HTR-8/SVneo (cell line): ENCODE data around the gene CNTN5.

ENCODE experiments used
- DNase-seq: peaks from one replicate; pipeline ENCODE4 v3.0.0; 2011; ENCODE audit warnings: low spot score, mixed read lengths; ENCODE audit not compliant: insufficient read length
- FAIRE-seq: peaks from 2 replicates; lab custom pipeline; 2011; peaks lifted over from hg19 to GRCh38; lab: Jason Lieb, UNC

CNTN5 gene

DNA sequence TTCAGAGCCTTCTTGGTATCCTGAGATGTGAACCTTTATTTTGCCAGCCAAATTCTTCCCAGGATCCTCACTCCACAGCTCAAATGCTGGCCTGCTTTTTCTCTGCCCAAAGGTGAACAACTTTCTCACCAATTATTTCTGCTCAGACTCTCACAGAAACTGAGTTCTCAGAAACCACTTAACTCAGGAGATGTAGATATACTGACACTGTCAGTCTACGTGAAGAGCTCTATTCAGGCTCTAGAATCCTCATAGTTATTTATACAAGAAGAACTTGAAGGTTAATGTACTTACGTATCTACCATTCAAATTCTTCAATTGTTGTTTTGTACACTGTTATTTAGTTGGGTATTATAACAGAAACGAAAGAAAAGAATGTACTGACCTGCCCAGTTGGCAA lies 666.1 kb downstream of the CNTN5 start:
- DNase-seq, result no peak
- no peak for FAIRE-seq

DNA sequence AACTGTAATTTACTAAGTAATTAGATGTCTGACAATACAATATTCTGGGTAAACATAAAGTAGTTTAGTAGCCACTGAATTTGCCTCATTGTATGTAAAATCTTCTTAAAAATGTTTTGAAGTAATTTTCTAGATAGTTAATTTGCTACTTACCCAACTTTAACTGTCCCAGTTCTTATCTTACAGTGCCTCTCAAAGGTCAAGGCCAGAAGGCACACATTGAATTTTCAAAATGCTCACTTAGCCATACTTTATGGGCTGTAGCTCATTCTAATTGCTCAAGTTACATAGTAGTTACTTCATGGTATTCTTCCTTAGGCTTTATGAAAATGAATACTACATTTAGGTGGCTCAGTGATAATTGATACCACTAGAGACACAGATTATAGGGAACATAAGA lies 666.6 kb downstream of the CNTN5 start:
- DNase-seq, result peak; percentile 7
- FAIRE-seq, result no peak

DNA sequence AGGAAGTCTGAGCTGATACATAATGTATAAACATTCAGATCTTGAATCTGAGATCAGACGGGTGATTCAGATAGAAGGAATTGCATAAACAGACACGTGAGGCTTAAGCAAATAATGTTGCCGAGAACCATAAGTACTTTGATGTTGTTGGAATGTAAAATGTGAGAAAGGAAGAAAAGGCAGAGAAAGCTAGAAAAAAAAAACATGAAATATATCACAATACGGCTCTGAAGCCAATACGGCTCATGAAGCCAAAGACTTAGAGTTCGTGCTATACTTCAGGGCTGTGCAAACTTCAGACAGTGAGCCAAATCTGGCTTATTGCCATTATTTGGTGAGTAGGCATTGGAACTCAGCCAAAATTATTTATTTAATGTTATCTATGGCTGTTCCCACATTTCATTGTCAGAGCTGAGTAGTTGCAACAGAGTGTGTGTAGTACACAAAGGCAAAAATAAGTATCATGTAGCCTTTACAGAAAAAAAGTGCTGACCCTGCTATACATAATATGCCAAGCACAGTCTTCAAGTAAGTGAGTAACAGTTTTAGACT lies 673.3 kb downstream of the CNTN5 start:
- peak; percentile 37 for DNase-seq
- peak; percentile 23 for FAIRE-seq

DNA sequence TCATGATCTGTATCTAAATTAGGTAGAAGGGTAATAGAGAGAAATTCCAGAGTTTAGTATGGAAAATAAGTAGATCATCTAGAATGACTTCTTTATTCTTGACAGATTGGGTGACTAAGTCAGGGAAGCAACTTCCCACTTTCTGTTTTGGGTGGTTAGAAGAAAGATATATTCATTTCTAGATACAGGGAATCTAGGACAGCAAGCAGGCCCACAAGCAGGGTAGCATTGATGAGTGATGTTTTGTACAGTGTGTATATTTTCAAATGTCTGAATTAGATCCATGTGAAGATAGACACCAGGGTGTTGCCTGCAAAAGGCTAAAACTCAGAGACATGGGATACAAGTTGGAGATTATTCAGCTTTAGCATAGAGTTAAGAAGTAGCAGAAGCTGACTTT lies 674.4 kb downstream of the CNTN5 start:
- FAIRE-seq, result no peak
- DNase-seq, result no peak

DNA sequence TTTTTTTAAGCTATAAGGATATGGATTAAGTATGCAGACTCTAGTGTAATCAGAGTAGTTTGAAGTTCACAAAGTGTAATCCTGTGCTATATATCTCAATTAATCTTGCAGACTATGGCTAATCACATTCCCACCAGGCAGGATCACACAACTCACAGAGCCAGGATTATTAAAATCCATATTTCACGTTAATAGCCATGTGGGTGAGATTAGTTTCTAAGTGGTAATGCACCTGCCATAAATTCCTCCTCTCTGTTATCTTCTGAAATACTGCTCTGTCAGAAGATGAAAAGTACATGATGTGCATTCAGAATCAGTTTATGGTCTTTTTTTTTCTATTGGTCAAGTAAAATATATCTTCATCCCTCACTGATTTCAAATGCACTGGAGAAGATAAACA lies 686.1 kb downstream of the CNTN5 start:
- DNase-seq (no peak), FAIRE-seq (no peak)

DNA sequence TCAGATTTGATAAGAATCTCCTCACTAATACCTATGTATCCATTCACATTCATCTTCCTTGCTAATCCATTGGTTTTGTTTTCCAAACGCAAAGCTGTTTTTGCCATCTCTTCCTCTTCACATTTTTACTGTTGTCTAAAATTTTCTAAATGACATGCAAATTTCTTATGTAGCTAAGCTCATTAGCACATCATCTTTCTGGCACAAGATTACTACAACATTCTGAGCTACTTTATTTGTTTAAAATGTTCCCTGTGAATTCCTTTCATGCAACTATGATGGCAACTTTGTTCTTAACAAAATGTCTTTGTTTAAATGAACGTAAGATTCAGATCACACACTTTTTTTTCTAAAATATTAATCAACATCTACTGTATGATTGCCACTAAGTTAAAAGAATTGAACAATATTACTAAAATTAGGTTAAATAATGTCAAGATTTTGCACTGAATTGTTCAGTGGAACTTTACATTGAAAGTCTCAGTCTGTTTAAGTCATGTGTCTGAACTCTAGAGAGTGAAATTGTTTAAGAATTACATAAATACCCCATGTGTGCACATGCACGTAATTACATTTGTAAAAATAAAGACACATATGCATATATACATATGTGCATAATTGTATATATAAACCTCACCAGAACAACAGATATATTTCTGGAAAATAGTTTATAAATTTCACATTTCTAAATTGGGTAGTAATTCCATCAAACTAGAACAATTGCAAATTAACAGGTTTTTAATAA lies 688.4 kb downstream of the CNTN5 start:
- FAIRE-seq (no peak), DNase-seq (no peak)

DNA sequence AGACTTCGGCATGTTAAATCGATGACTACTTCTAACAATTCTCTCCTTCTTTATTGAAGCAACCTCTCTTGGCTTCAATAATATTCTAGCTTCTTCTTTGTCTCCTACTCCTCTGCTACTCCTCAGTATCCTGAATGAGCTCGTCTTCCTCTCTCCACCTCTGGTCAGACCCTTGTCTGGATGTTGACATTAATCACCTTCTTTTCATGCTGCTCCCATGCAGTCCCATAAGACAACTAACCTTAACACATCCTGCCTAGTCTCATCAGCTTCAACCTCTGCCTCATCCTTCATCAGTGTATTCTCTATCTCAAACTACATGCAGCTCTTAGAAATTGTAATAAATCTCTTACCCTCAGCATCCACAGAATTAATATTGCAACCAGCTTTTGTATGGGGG lies 695.6 kb downstream of the CNTN5 start:
- FAIRE-seq, result no peak
- DNase-seq, result no peak

DNA sequence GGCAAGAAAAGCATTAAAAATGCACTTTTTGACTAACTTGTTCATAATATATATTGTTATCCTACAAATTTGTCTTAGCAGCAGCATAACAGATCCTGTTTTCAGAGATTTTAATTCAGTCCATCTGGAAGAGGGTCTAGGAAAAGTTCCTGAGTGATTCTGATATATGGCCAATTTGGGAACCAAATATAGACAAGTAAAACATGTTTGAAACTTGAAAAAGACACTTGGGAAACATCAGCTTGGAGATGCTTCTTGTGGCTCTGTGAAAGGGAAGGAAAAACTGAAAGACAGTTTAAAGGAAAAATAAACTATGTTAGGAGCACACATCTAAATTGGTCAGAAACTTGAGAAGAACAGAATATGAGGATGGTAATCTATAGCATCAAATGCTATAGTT lies 697.5 kb downstream of the CNTN5 start:
- FAIRE-seq, result no peak

DNA sequence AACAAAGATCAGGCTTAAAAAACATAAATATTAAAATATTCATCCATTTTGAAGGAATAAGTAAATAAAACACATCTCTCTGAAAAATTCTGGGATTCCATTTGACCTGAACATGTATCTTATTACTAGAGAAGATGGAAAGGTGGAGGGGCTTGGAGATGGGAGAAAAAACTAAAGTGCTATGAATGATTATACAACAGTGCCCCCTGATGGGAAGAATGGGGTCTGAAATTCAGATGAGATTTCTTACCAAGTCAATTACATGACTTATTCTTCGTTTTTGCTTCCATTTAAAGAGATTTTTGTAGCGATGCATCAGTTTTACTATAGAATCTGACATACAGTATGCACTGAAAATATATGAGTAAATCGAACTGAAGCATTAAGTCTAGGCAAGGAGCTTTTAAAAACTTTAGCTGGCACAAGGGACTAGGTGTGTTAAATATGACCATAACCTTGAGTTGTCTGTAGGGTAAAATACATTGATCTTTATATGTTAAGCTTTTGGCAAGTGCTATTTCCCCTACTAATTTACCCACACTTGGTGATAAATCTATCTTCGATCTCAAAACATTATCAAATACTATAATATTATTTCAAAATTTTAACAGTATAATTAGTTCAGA lies 718.8 kb downstream of the CNTN5 start:
- FAIRE-seq (no peak), DNase-seq (peak; percentile 37)

More for the DNA sequence above, 697.5 kb downstream of the CNTN5 start:
- DNase-seq, result no peak

DNA sequence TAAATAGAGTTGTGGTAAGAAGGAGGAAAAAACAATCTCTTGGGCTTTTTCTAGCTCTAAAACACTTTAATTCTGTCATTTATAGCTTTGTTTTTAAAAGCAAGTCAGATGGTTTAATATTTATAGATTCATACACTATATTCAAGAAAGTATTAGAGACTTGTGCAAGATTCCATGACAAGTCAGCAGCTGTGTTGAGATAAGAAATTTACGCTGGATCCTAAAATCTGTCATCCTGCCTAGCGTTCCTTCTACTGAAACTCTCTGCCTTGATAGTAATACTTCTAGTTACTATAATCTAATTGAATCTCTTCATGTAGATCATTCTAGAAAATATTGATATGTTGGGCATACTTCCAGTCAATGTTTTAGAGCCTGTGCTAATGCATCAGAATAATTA lies 721.8 kb downstream of the CNTN5 start:
- FAIRE-seq (no peak), DNase-seq (no peak)

DNA sequence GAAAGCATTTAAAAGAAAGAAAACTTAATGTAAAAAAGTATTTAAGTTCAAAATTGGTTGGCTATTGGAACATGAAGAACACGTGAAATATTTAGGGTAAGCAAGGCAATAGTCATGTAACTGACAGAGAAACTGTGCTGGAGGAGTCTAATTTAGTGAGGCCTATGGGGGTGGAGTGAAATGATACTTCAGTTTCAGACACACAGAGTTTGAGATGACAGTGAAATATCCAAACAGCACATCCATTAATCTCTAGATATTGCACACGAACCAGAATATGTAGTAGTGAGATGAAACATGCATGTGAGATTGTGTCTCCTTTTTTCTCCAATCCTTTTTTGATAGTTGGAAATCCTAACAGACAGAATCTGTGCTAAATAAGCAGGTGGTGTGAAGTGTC lies 739.0 kb downstream of the CNTN5 start:
- DNase-seq, result no peak
- FAIRE-seq, result no peak

DNA sequence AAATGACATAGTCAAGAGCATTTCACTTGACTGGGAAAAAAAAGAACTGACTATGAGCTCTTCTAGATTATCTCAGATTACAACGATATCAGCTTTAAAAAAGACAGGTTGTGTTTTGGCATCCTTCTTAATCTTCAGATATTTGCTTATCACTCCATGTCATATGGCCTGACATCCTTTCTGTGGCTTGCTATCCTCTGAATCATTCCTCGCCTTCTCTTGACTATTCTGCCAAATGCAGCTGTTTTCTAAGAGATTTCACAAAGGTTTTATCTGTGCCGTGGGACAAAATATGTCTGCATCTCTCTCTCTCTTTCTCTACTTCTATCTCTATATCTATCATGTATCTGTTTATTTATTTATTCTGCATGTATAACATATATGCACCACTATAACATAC lies 746.1 kb downstream of the CNTN5 start:
- DNase-seq (no peak), FAIRE-seq (no peak)

DNA sequence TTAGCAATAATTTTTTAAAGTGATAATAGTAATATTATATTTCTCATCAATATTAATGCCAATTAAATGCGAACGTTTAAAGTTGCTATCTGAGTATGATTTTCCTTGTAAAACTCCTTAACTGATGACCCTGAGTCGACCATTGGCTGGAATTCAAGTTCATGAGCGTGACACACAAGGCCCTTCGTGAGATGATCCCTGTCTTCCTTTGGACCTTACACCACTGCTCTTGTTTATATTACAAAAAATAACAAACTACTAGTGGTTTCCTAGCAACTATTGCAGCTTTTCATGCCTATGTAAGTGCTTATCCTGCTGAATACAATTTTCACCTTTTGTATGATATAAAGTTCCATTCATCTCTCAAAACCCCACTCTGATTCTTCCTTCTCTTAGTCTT lies 752.9 kb downstream of the CNTN5 start:
- FAIRE-seq (no peak), DNase-seq (peak; percentile 7)

DNA sequence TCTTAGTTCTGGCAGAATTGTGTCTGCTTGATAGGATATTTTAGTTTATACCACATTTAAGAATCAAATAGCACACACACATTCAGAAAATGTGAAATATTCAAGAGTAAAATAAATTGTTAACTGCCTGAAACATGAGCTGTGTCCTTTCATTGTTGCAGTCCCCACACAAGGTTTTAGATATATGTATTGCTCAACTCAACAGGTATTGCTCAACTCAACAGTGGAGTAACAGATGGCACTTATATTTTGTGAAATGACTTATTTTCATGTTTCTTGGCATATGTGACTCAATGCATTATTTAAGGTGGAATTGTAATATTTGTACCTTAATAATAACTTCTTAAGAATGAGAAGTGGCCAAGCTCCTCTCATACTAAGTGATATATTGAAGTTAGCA lies 760.3 kb downstream of the CNTN5 start:
- no peak for DNase-seq
- peak; percentile 23 for FAIRE-seq

DNA sequence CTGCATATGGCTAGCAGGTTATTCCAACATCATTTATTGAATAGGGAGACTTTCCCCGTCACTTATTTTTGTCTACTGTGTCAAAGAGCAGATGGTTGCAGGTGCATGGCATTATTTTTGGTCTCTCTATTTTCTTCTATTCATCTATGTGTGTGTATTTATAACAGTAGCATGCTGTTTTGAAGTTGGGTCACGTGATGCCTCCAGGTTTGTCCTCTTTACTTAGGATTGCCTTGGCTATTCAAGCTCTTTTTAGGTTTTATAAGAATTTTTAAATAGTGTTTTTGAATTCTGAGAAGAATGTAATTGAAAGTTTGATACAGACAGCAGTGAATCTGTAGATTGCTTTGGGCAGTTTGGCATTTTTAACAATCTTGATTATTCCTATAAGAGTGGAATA lies 770.6 kb downstream of the CNTN5 start:
- FAIRE-seq (no peak), DNase-seq (no peak)

DNA sequence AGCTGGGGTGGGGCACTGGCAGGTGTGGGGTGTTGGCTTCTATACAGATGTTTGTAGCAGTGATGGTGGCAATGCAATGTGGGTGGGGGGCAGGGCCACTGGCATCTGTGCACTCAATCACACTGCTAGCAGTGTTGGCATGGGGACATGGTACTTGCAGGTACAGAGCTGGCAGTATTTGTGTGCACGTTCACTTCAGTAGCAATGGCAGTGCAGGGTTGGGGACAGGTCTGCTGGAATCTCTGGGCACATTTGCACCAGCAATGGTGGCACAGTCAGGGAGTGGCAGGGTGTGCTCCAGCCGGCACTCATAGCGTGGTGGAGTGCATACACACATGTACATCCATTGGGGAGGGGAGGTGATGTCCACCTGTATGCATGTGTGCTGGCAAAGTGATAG lies 775.2 kb downstream of the CNTN5 start:
- DNase-seq (no peak), FAIRE-seq (peak; percentile 13)

DNA sequence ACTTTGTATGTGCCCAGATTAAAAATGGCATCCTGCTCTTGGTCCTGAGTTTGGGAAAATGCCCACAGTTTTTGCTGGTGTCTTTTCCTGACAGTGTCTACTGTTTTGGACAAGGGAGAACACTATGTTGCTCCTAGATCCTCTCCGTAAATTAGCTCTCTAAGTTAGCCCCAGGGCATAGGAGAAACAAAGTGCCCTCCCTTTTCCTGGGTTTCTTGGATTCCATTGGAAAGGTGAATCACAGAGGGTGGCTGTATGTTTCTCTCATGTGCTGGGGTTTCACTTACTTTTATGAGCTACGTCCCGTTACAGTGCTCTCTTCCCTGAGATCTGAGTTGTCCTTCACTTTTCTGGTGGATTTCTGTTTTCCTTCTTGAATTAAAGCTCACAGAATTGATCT lies 782.8 kb downstream of the CNTN5 start:
- FAIRE-seq (no peak), DNase-seq (peak; percentile 3)

DNA sequence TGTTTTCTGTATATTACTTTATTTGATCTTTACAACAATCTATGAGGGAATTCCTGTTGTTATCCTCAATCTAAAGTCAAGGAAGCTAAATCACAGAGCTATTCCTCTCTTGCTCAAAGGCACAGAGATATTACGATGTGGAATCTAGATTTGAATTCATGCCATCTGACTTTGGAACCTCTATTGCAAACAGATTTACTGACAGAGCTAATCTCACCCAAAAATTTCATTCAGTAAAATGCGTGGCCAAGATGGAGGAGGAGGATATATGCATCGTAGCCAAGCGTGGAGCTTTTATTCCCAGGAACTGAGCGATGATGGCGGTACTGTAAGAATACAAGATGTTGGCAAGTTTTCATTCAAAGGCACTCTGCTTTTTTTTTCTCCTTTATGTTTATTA lies 791.8 kb downstream of the CNTN5 start:
- DNase-seq, result no peak
- FAIRE-seq, result no peak

DNA sequence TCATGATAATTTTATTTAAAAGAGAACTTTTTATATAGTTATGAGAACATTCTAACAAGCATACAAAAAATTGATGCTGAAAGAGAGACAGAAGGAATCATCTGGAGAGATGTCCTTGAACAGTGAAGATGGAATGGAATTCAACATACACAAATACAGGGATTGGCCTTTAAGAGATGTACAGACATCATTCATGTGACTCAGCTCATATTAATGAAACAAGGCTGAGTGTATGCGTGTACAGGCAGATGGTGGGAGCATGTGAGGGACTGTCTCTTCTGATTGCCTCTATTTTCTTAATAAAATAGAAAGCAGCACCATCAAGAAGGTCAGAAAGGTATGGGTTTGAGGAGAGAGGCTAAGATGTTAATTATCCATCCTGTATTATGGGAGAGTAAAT lies 793.3 kb downstream of the CNTN5 start:
- no peak for FAIRE-seq
- no peak for DNase-seq

DNA sequence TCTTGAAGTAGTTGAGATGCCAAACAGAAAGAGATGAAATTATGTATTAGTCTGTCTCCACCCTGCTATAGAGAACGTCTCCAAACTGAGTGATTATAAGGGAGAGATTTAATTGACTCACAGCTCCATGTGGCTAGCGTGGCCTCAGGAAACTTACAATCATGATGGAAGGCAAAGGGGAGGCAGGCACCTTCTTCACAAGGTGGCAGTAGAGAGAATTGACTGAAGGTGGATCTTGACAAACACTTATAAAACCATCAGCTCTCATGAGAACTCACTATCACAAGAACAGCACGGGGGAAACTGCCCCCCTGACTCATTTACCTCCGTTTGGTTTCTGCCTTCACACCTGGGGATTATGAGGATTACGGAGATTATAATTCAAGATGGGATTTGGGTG lies 794.0 kb downstream of the CNTN5 start:
- DNase-seq (no peak), FAIRE-seq (peak; percentile 16)

DNA sequence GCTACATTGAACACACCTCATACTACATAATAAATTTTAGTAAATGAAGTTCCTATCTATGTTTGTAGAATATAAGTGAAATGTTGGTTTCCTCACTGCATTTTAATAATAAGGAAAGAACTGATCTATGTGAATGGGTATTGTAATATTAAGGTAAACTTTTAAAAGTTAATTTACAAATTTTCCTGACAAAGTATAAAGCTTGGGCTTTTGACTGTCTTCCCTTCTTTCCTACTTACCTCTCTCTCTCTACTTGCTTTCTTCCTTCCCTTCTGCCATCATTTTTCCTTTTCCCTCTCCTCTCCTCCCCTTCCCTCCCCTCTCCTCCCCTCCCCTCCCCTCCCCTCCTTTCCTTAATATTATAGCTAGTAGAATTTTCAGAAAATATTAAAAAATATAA lies 798.2 kb downstream of the CNTN5 start:
- no peak for DNase-seq
- no peak for FAIRE-seq
